Lower leg skin (tissue), 3 donors: Measurements from ENCODE around the gene CALN1.

Source experiments
- POLR2A ChIP-seq, 2 donors: fragments of 450-650 bp; IDR thresholded peaks; one replicate each; pipeline ENCODE4 v1.6.1; 2016 to 2017; ENCODE audit warnings: antibody characterized with exemption in 2 of 2, mild to moderate bottlenecking in 1 of 2, moderate library complexity in 1 of 2
- TF ChIP-seq, protein P1 (sequence below), 3 donors: fragments of 450-650 bp; IDR thresholded peaks; one replicate each; pipeline ENCODE4 v1.5.1; 2016; ENCODE audit warnings: antibody characterized with exemption in 3 of 3, mild to moderate bottlenecking in 3 of 3, moderate library complexity in 2 of 3

GRCh38 chr7:72362246-72362645, 49.9 kb downstream of the CALN1 start:
- TF ChIP-seq, protein P1, sequence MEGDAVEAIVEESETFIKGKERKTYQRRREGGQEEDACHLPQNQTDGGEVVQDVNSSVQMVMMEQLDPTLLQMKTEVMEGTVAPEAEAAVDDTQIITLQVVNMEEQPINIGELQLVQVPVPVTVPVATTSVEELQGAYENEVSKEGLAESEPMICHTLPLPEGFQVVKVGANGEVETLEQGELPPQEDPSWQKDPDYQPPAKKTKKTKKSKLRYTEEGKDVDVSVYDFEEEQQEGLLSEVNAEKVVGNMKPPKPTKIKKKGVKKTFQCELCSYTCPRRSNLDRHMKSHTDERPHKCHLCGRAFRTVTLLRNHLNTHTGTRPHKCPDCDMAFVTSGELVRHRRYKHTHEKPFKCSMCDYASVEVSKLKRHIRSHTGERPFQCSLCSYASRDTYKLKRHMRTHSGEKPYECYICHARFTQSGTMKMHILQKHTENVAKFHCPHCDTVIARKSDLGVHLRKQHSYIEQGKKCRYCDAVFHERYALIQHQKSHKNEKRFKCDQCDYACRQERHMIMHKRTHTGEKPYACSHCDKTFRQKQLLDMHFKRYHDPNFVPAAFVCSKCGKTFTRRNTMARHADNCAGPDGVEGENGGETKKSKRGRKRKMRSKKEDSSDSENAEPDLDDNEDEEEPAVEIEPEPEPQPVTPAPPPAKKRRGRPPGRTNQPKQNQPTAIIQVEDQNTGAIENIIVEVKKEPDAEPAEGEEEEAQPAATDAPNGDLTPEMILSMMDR (IDR thresholded peaks at IDR 0.05): no peak
- no peak for TF ChIP-seq POLR2A (IDR thresholded peaks at IDR 0.05)
